NCI-H82 (cell line): ENCODE data around the gene COL16A1.

Source experiments
- DNase-seq: peaks from one replicate; lab custom pipeline; 2025; lab: John Stamatoyannopoulos, UW

The COL16A1 gene

DNA sequence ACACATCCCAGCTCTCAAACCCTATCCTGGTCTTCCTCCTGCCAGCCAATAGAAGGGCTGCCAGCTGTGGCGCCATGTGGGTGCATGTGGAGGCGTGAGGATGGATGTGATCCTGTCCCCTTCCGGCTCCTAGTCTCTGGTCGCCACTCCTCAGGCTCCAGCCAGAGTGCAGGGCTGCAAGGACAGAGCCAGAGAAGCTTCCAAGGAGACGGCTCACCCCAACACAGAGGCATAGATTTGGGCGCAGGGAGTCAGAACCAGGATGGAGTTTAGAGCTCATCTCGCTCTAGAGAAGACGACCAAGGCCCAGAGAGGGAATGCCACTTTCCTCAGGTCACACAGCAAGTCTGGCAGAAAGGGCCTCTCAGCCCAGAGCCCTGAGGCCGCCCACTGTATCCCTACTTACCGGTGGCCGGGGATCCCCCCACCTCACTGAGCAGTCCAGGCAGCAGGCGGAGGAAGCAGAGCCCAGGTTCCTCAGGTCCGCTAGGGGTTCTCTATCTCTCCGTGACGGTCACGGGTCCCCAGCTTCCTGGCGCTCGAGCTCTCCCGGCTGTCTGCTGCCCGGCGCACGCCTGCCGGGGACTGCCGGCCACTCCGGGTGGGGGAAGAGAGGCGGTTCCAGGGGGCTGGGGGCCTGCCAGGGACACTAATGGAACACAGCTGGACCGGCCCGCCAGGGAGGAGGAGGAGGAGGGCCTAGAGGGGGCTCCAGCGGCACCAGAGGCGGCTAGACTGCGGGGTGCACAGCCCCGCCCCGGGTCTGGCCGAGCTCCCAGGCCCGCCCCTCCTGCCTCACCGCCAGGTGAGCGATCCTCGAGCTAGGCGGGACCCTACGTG lies at the start of gene COL16A1:
Gene COL16A1 (minus strand): TSS at position 587 of the 840 bp plus-strand sequence. CDS start 1,824 bp downstream, outside the sequence.
- DNase-seq: no peak

DNA sequence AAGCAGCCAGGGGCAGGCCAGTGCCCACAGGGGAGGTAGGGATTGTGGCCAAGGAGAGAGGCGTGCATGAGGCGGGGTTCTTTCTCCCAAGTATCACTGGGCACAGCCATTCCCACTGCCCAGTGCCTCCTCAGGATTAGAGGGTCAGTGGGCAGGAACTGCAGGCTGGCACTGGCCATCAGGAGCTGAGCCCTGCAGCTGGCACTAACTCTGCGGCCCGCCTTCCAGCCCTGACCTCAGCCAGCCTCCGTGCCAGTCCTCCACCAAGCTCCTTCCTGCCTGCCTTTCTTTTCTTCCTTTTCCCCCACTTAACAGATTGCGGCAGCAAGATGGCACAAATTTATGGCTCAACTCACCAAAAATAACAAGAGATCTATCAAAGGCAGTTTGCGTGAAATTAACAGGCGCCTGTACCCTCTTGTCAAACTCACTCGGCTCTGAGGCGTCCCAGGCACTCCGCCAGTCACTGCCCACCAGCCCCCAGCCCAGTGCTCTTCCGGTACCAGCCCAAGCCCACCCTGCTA lies 49.2 kb upstream of the COL16A1 start:
- no peak for DNase-seq

DNA sequence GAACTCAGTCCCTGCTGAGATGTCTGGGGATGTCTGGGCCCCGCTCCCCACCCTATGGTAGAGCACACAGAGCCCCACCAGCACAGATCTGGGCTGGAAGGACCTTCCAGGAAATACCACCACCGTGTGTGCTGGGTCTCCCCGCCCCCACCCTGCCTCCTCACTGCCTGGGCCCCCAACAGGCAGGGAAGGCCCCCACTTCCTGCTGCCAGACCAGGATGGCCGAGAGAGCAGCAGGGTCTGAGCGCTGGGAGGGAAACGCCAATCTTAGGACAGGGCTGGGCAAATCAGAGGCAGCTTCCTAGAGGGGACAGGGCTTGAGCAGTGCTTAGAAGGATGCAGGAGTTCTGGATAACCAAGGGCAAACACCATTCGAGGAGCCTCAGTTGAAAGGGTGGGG lies 48.4 kb upstream of the COL16A1 start:
- DNase-seq: no peak

DNA sequence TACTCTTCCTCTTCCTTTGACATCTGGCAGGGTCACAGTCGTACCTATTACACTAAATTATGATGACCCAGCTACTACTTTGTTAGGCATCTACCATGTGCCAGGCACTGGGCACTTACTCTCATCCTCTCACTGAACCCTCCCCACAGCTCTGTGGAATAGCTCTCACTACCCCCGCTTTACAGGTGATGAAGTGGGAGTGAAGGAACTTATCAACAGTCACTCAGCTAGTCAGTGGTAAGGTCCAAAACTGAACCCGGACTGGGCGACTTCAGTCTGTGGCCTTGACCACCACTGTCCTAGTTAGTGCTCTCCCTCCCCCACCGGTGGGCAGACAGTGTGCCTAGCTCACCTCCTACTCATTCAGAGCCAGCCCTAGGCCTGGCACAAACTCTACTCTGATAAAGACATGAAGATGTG lies 48.0 kb upstream of the COL16A1 start:
- DNase-seq: no peak

DNA sequence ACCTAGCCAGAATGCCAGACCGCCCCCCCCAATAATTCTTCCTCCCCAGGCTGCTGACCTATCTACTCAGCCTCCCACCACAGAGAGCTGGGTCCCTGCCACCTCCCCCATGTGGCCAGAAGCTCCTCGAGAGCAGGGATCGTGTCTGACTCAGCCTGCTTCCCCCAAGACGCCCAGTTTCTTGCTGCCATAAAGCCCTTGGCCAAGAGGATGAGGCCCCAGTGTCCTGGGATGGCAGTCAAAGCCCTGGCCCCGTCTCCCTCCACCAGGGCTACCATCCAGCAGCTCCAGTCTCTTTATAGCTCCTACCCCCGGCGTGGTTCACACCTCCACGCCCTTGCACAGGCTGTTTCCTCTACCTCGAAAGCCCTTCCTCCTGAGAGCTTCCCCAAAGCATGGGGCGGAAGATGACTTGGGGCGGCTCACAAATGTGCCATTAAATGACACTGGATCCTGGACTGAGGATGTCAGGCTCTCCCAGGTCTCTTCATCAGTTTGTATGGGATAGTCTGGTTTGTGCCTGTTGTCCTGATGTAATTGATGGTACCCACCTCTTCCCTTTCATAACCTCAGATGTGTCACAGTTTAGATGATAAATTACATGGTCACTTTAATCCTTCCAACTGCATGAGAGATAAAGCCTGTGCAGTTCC lies 47.2 kb upstream of the COL16A1 start:
- DNase-seq: no peak

DNA sequence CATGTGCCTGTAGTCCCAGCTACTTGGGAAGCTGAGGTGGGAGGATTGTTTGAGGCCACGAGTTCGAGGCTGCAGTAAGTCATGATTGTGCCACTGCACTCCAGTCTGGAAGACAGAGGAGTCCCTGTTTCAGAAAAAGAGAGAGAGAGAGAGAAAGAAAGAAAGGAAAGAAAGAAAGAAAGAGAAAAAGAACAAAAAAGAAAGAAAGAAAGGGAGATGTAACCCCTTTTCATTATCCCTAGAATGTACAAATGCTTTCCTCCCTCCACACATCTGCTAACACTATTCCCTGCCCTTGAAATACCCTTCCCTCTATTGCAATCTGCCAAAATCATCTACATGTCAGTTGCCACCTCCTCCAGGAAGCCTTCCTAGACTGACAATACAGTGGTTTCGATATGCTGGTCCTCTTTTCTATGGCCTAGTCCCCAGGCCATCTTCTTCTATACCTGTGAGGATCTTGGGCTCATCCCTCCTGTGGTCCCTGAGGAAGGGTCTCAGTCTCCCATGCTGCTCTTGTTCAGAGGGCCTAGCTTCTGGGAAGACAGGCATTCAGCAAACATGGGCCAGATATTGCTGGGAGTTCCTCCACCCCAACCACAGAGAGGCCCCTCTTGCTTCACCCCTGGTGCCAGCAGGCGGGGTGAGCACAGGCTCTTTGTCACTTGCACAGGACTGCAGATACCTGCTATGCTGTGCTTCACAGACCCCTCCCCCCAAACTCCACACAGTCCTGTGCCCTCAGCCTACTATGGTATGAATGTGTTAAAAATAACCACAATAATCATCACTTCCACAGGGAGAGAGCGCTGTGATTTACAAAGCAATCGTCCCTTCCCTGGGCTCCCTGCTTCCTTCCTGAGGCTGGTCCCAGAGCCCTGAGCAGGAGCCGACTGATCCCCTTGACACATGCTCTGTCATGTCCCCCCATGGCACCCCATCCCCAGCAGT lies 46.2 kb upstream of the COL16A1 start:
- DNase-seq: no peak

DNA sequence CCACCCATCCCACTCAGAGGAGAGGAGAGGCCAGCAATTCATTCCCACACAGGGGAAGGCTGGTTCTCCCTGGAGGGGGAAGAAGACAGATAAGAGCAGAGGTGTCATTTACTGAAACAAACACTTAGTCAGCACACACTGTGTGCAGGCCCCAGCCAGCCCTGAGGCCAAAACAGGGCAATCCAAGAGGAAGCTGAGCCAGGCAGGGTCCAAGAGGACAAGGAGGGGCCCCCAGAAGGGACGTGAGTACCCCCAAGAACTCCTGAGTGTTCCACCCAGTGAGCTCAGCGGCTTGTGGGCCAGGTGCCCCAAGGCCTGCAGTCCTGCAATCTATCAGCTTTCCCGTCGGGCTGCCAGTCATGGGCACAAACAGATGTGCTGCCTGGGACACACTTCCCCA lies 44.5 kb upstream of the COL16A1 start:
- no peak for DNase-seq

DNA sequence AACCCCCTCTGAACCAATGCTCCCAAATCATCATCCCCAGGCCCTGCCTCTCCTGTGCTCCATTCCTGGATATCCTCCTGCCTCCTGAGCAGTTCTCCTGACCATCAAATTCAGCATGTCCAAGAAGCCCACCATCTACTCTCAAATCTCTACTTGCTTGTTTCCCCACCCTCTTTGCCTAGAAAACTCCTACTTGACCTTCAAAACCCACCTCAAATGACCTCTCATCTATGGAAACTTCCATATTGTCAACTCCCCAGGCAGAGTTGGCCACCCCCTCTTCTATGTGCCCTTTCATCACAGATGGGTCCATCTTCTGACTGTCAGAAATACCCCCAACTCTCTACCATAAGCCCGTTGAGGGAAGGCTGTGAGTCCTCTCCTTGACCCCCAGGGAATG lies 43.5 kb upstream of the COL16A1 start:
- DNase-seq: no peak

DNA sequence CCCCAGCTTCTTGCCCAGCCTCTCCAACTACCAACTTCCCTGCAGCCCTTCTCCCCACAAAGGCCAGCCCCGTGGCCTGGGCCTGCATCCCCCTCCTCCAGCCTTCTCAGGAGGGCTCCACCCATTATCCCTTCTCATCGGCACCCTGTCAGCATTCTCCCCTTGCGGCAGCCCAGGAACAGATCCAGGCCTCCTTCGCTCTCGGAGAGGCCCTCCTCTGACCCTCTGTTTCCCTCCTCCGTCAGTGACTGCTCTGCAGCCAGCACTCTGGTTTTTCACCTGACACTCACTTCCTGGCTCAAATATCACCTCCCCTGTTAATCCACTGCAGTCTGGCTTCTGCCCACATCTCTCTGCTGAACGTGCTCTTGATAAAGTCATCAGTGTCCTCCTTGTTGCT lies 42.9 kb upstream of the COL16A1 start:
- no peak for DNase-seq

DNA sequence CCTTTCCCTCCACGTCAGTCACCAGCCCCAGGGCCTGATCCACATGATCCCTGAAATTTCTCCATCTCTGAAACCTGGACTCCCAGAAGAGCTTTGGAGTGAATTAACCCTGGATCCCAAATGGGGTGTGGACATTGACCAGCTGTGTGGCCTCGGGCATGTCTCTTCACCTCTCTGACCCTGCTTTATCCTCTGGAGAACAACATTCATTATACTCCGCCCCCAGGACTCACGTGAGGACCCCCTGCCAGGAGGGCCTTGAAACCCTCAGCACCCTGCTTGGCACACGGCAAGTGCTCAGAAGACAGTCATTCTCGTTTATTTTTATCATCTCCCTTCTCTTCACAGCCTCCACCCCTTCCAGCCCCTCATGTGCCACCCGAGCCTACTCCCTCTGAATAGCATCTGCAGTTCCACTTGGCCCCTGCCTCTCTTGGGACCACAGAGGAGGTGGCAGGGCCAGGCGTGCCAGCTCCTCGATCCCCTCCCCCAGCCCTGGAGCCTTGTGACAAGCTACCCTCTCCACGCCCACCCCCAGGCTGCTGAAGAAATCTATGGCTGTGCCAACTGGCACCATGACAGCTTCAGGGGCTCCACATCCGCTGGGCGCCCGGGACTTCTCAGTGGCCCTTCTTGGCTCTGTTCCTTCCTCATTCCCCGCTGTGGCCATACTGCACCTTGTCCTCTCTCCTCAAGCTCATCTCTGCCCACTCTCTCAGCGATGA lies 42.3 kb upstream of the COL16A1 start:
- DNase-seq: no peak

DNA sequence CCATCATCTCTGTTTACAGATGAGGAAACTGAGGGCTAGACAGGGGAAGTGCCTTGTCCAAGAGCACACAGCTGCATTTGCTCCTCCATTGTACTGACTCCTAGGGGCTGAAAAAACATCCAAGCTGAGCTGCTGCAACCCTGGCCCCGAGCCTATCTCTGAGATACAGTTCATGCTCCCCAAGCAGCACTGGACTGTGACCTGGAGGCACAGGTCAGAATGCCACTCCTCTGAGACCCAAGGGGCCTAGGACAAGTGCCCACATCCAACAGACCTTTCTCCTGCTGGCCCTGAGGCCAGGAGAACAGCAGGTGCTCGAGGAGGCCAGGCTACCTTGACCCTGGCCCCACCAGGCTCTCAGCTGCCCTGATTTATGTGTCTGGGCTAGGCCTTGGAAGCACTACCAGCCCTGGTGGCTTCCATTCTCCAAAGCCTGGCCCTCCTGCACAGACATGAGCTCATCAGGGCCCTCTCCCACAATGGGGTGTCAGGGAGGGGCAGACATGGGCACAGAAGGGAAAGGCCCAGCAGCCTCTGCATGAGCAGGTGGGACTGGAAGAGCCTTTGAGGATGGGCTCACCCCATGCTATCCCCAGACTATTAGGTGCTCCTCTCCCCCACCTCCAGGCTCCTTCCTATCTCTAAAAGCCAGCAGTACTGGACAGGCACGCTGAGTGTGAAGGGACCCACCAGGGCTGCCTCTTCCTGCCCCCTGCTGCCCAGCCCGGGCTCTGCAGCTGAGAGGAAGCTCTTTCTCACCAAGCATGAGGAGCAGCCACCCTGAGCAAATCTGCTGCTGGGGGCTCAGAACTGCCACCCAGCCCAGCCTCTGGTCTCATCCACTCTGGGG lies 41.5 kb upstream of the COL16A1 start:
- DNase-seq: peak; percentile 82

DNA sequence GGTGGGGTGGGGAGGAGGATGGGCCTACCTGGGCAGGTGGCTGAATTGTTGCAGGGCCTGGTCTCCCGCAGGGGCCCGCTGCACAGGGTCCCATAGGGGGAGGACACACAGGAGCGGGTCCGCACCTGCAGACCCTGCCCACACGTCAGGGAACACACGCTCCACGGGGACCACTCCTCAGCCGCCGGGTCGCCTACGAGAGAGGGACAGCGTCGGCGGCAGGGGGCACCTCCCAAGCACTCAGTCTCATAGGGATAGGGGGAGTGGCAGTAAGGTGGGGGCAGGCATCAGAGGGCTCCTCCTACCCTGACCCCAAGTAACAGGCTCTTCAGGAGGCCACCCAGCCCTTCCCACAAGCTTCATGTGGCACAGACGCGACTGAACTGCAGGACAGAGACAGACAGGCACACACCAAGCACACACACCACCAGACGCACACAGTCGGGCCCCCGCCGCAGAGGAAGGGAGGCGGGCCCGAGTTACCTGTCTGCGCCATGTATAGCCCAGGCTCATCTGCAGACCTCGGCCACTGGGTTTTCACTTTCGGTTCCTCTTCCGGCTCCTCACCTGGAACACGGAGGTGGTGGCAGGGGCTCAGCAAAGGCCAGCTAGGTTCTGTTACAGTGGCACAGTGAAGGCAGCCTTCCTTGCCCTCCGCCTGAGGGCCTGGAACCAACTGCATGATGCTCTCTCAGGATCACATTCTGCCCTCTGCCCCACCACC lies 40.5 kb upstream of the COL16A1 start:
- no peak for DNase-seq

DNA sequence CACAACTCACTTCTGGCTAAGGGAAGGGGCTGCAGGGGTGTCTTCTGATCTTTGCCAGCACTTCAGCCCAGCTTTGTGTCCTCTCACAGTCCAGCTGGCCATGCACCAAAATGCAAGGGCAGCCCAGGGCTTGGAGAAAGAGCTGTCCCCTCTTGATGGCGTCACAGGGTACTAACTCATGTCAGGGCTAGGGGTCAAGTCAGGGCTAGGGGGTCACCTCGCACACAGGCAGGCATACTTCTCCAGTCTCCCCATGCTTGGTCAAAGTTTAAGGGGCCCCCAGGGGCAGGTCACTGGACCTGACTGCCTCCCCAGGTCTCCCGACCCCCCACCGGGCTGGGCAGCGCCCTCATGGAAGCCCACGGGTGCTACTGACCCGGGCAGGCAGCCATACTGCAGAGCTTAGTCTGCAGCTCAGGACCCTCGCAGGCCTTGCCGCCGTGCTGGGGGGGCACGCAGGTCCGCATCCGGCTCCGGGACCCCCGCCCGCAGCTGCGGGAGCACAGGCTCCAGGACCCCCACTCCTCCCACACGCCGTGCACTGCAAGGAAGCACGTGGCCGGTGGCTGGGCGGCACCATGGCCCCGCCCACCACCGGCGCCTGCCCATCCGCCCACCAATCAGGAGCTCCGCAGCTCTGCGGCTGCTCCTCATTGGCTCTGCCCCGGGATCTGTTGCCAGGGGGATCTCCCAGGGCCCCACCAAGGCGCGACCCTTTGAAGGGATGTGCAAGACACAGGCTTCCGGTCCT lies 38.8 kb upstream of the COL16A1 start:
- DNase-seq: peak; percentile 20

DNA sequence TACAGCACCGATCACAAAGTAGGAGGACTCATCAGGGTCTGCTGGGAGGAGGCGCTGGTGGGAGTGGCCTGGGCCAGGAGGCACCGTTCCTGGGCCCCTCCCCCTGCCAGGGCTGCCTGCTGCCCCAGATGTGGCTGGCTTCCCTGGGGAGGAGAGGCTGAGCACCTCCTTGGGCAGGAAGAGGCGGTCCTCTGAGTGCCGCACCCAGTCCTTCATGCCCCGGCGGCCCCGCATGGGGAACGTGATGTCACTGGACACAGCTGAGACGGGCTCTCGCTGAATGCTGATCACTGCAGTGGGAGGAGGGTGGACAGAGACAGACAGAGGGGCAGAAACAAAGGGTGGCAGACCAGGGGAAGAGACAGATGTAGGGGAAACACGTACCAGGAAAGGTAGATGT lies 35.5 kb upstream of the COL16A1 start:
- peak; percentile 26 for DNase-seq

DNA sequence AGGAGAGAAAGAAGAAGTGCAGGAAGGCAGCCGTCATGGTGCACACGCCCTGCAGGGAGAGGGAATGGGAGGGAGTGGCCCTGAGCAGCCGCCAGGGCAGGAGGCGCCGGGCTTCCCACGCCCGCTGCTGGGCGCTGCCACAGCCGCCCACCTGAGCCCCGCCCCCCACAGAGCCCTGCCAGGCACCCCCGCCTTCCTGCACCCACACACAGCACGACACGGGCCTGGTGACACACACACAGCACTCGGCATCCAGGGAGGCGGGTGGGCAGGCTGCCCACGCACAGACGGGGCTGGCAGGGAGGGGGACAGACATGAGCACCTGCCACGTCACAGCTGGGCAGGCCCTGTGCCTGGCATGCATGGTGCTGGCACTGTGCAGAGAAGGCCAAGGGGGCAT lies 32.9 kb upstream of the COL16A1 start:
- no peak for DNase-seq

DNA sequence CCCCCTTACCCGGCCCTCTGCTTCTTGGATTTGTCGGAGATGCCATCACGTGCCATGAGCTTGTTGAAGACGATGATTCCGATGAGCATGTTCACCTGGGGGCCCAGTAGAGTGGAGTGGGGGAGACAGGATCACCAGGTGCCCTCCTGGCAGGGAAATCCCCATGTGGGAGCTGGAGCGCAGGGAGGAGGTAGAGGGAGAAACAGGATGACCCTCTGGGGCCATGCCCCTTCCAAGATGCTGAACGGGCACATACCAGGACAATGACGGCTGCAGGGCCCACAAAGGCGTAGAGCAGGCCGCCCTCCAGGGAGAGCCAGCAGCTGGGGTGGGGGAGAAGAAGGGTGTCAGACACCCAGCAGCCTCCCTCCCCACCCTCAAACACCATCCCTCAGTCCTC lies 31.8 kb upstream of the COL16A1 start:
- no peak for DNase-seq

DNA sequence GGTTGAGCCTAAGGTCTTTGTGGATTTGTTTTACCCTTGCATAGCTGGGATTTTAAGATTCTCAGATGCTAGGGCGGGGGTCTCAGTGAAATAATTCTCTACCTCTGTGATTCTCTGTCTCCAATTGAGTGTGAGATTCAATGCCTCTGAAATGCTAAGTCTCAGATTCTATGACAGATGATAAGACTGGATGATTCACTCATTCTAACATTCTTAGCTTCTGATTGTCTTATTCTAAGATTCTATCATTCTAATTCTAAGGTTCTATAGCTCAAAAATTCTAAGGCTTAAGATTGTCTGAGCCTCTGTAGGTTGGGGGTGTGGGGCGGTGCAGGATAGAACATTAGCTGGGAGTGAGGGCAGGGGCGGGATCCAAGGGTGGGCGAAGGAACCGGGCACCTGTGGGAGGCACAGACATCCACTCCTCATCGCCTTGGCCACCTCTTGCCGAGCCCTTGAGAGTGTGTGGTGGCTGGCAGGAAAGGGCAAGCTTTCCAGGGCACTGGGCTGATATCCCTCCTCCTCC lies 30.8 kb upstream of the COL16A1 start:
- no peak for DNase-seq

DNA sequence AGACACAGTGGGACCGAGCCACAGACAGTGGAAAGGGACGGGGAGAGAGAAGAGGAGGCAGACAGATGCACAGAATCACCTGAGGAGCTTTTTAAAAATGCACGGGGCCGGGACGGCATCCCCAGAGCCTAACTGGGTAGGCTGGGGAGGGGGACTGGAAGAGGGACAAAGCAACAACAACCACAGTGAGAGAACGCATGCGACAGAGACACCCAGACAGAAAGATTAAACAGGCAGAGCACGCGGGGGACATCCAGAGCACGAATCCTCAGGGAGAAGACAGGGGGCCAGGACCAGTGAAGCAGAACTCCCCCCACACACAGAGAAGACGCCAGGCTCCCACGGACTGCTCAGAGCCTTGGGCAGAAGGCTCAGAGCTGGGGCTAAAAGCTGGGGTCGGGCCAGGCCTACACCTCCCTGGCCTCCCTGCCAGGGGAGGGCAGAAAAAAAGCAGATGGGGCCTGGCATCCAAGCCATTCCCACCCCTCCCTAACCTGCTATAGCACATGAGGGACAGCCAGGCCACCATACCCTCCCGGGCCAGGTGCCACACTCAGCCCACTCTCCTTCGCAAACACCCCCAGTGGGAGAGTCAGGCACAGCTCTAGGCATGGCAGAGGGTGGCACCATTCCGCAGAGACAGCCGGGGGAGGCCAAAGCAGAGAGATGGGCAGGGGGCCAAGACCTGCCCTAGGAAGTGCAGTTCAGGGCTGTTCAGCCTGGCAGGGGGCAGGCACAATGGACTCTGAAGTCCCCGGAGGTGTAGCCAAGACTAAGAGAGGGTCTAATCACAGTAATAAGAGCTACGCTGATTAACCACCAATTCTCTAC lies 29.8 kb upstream of the COL16A1 start:
- DNase-seq: no peak
